22Rv1 (cell line): ENCODE measurements around the gene PSMA8.

Experiments used
- ZFX ChIP-seq: fragments of 450-650 bp; IDR thresholded peaks from 2 replicates; pipeline ENCODE4 v1.6.1; 2017; ENCODE audit warnings: antibody characterized with exemption, borderline replicate concordance
- TF ChIP-seq, protein P1 (sequence below): fragments of 450-650 bp; IDR thresholded peaks from 2 replicates; pipeline ENCODE4 v1.5.1; 2017; ENCODE audit warnings: mild to moderate bottlenecking

DNA sequence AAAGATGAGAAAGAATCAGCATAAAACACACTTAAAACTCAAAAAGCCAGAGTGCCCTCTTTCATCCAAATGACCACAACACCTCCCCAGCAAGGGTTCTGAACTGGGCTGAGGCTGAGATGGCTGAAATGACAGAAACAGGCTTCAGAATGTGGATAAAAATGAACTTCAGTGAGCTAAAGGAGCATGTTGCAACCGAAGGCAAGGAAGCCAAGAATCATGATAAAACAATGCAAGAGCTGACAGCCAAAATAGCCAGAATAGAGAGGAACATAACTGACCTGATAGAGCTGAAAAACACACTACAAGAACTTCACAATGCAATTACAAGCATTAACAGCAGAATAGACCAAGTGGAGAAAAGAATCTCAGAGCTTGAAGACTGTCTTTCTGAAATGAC is 12.2 kb upstream of the PSMA8 start:
- TF ChIP-seq, protein P1, sequence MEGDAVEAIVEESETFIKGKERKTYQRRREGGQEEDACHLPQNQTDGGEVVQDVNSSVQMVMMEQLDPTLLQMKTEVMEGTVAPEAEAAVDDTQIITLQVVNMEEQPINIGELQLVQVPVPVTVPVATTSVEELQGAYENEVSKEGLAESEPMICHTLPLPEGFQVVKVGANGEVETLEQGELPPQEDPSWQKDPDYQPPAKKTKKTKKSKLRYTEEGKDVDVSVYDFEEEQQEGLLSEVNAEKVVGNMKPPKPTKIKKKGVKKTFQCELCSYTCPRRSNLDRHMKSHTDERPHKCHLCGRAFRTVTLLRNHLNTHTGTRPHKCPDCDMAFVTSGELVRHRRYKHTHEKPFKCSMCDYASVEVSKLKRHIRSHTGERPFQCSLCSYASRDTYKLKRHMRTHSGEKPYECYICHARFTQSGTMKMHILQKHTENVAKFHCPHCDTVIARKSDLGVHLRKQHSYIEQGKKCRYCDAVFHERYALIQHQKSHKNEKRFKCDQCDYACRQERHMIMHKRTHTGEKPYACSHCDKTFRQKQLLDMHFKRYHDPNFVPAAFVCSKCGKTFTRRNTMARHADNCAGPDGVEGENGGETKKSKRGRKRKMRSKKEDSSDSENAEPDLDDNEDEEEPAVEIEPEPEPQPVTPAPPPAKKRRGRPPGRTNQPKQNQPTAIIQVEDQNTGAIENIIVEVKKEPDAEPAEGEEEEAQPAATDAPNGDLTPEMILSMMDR = no peak
- TF ChIP-seq ZFX = no peak
